Osteoblast (primary cell): ENCODE measurements around the gene PTPRN2. TPM values are rescaled to one million over a fixed set of nuclear protein-coding genes. Genes with fewer than 3 reads are reported as not detected.

ENCODE experiments used
- DNase-seq: peaks from one replicate; pipeline ENCODE4 v3.0.0; 2011; ENCODE audit warnings: low spot score, mixed read lengths; ENCODE audit not compliant: insufficient read length; ENCODE audit errors: missing footprints
- H2AFZ ChIP-seq: 2 replicates; pipeline ENCODE4 v1.6.0; 2011; ENCODE audit warnings: mild to moderate bottlenecking, low read length
- H3K27ac ChIP-seq: 2 replicates; pipeline ENCODE4 v1.5.1; 2011; ENCODE audit warnings: mild to moderate bottlenecking, low read depth, low read length, moderate library complexity
- H3K27me3 ChIP-seq: 2 replicates; pipeline ENCODE4 v1.6.0; 2012; ENCODE audit warnings: mild to moderate bottlenecking, control low read depth, inconsistent platforms, low read length, moderate library complexity; ENCODE audit not compliant: insufficient read depth
- H3K36me3 ChIP-seq: 2 replicates; pipeline ENCODE4 v1.5.1; 2011; ENCODE audit warnings: mild to moderate bottlenecking, low read length, control low read depth, moderate library complexity; ENCODE audit not compliant: insufficient read depth
- H3K4me1 ChIP-seq: 2 replicates; pipeline ENCODE4 v1.5.1; 2011; ENCODE audit warnings: mild to moderate bottlenecking, low read length, control low read depth, moderate library complexity; ENCODE audit not compliant: insufficient read depth
- H3K4me2 ChIP-seq: 2 replicates; pipeline ENCODE4 v1.6.0; 2011; ENCODE audit warnings: mild to moderate bottlenecking, low read length; ENCODE audit not compliant: insufficient read depth
- H3K4me3 ChIP-seq: fragments of 200-600 bp; sonication (generic); 3 replicates; pipeline ENCODE4 v1.5.1; 2012; ENCODE audit warnings: mild to moderate bottlenecking, low read length, inconsistent platforms; ENCODE audit not compliant: insufficient read depth
- H3K79me2 ChIP-seq: 2 replicates; pipeline ENCODE4 v1.6.0; 2012; ENCODE audit warnings: mild to moderate bottlenecking, low read length, control low read depth, inconsistent platforms; ENCODE audit not compliant: insufficient read depth
- H3K9me3 ChIP-seq: 2 replicates; pipeline ENCODE4 v1.5.1; 2011; ENCODE audit warnings: low read depth, low read length, control low read depth
- H4K20me1 ChIP-seq: 2 replicates; pipeline ENCODE4 v1.6.0; 2012; ENCODE audit warnings: mild to moderate bottlenecking, low read length, control low read depth; ENCODE audit not compliant: insufficient read depth
- total RNA-seq: library from RNA; depleted of rRNA; stranded (reverse); fragments of >200 nt; gene quantifications from 2 replicates; pipeline ENCODE4 v1.2.3, GENCODE V29; 2012
- TF ChIP-seq, protein P1 (sequence below): IDR thresholded peaks from 2 replicates; pipeline ENCODE4 v1.5.1; 2011; ENCODE audit warnings: mild to moderate bottlenecking, low read depth, low read length, moderate library complexity; ENCODE audit errors: extremely low read depth

The PTPRN2 gene
- total RNA-seq, 1 donor = 0.36 TPM

DNA sequence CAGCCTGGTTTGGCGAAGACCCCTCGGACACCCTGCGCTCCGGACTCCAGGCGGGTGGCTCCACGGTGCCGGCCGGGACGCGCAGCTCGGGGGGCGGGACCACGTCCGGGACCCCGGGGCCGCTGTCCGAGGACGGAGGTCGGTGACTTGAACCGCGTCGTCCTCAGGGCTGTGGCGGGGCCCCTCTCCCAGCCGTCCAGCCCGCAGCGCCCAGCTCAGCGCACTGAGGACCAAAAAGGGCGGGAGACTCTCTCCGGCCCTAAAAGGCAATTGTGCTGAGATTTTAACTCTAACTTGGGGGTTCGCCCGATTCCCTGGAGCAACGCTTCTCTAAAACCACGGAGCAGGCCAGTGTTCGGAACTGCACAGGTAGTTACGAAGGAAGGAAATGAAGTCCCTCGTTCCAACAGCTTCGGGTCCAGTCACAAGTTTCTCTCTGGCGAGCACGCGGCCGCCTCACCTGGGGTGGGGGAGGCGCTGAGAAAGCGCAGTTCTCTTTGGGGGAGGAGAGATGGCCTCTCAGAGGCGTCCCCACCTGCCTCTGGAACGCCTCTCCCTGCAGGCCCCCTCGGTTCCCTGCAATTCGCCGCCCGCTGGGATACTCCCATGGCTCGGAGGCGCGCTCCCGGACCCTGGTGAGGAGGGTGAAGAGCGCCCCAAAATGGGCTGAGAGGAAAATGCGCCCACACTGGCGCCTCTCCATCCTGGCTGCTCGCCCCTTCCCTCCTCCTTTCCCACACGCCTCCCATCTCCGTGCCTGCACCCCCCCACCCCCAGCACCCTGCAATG is 898.2 kb downstream of the PTPRN2 start:
- Histone ChIP-seq H3K9me3 (no peaks in the 10 kb centered on the region), H4K20me1 (no peaks in the 10 kb centered on the region), H3K79me2 (no peaks in the 10 kb centered on the region), H2AFZ (no peak overlapping the region), H3K4me2 (no peak overlapping the region), H3K27me3 (peaks cover 38% of the 10 kb centered on the region), H3K36me3 (no peaks in the 10 kb centered on the region), H3K4me1 (no peaks in the 10 kb centered on the region), H3K27ac (no peak overlapping the region), H3K4me3 (no peak overlapping the region)
- TF ChIP-seq, protein P1, sequence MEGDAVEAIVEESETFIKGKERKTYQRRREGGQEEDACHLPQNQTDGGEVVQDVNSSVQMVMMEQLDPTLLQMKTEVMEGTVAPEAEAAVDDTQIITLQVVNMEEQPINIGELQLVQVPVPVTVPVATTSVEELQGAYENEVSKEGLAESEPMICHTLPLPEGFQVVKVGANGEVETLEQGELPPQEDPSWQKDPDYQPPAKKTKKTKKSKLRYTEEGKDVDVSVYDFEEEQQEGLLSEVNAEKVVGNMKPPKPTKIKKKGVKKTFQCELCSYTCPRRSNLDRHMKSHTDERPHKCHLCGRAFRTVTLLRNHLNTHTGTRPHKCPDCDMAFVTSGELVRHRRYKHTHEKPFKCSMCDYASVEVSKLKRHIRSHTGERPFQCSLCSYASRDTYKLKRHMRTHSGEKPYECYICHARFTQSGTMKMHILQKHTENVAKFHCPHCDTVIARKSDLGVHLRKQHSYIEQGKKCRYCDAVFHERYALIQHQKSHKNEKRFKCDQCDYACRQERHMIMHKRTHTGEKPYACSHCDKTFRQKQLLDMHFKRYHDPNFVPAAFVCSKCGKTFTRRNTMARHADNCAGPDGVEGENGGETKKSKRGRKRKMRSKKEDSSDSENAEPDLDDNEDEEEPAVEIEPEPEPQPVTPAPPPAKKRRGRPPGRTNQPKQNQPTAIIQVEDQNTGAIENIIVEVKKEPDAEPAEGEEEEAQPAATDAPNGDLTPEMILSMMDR = no peak
- peak; percentile 70 for DNase-seq

DNA sequence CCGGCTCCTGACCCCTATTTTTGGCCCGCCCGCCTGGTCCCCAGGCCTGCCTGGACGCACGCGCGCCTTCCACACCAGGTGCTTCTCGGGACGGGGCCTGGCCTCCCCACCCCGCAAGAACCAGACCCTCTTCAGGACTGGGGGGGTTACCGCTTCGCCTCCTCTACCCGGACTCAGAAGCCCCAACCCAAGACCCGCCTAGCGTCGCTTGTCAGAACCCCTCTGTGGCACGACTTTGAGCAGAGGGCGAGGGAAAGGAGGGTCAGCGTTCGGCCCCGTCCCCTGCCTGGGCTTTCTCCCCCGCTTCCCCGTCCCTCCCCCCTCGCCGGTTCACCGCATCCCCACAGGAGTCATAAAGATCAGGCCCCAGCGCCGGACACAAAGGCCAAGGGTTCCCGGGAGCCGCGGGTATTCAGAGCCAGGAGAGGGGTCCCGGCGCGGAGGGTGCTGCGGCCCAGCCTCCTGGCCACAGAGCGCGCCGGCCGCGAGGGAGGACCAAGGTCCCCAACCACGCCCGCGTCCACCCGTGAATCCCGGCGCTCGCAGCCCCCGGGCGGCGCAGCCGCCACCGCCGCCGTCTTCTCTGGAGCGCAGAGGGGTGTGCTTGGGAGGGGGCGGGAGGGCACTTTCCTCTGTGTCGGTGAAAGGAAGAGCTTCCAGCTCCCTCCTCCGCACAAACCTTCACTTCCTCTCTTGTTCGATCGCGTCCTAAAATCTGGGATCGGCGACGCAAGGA is 898.9 kb downstream of the PTPRN2 start:
- TF ChIP-seq, protein P1 = no peak
- H3K4me3 ChIP-seq = no peak overlapping the region
- DNase-seq = peak; percentile 87
- no peaks in the 10 kb centered on the region for H3K9me3 ChIP-seq
- H3K27me3 ChIP-seq = peaks cover 40% of the 10 kb centered on the region
- H3K79me2 ChIP-seq = no peaks in the 10 kb centered on the region
- no peak overlapping the region for H3K4me2 ChIP-seq
- no peaks in the 10 kb centered on the region for H3K36me3 ChIP-seq
- no peak overlapping the region for H3K27ac ChIP-seq
- H3K4me1 ChIP-seq = no peaks in the 10 kb centered on the region
- H4K20me1 ChIP-seq = no peaks in the 10 kb centered on the region
- H2AFZ ChIP-seq = no peak overlapping the region

DNA sequence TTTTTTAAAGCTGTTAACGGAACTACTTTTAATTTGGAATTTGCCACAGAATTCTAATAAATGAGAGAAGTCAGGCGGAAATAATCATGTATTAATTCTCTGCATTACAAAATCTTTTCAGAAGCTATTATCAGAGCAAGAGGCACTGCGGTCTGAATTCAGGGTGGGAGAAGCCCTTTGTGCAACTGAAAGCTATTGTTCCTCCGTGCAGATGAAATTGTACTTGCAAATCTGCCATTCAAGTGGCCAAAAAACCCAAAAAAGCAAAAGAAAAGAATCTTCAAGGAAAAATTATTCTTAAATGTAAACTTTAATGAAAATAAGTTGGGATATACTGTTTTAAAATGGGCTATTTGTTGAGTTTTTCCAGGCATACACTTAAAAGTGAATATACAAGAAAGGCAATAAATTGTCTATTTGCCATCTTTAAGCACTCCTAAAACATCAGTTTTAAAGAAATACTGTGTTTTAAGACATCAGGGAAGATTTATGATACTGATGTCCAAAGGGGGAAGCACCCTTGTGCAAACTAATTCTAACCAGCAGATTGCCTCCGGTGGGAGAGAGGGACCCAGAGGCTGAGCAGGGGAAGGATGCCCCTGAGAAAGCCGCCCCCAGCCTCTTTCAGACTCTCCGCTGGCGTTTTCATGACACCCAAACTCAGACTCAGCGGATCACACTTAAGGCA is 899.6 kb downstream of the PTPRN2 start:
- no peaks in the 10 kb centered on the region for H3K9me3 ChIP-seq
- no peak overlapping the region for H2AFZ ChIP-seq

More for the DNA sequence above, 899.6 kb downstream of the PTPRN2 start:
- TF ChIP-seq, protein P1 = no peak
- Histone ChIP-seq H3K36me3 (no peaks in the 10 kb centered on the region), H3K4me1 (no peaks in the 10 kb centered on the region), H3K27me3 (peaks cover 47% of the 10 kb centered on the region), H3K79me2 (no peaks in the 10 kb centered on the region), H3K27ac (no peak overlapping the region), H3K4me3 (no peak overlapping the region), H4K20me1 (no peaks in the 10 kb centered on the region), H3K4me2 (no peak overlapping the region)
- DNase-seq = peak; percentile 81
